Thyroid gland (tissue), 4 donors: ENCODE results near the gene RAB6B.

Experiments used
- POLR2A ChIP-seq, 2 donors: fragments of 450-650 bp; IDR thresholded peaks; one replicate each; pipeline ENCODE4 v1.6.1; 2017; ENCODE audit warnings: antibody characterized with exemption in 2 of 2, mild to moderate bottlenecking in 2 of 2, moderate library complexity in 1 of 2
- TF ChIP-seq, protein P1 (sequence below), 6 experiments: fragments of 200-600 bp in 3 of 6; fragments of 450-650 bp in 3 of 6; sonication (generic) in 3 of 6; IDR thresholded peaks; one replicate each; pipeline ENCODE4 v1.5.1; 2016 to 2019; ENCODE audit warnings: antibody characterized with exemption in 6 of 6, mild to moderate bottlenecking in 2 of 6, inconsistent platforms in 1 of 6, moderate library complexity in 1 of 6

DNA sequence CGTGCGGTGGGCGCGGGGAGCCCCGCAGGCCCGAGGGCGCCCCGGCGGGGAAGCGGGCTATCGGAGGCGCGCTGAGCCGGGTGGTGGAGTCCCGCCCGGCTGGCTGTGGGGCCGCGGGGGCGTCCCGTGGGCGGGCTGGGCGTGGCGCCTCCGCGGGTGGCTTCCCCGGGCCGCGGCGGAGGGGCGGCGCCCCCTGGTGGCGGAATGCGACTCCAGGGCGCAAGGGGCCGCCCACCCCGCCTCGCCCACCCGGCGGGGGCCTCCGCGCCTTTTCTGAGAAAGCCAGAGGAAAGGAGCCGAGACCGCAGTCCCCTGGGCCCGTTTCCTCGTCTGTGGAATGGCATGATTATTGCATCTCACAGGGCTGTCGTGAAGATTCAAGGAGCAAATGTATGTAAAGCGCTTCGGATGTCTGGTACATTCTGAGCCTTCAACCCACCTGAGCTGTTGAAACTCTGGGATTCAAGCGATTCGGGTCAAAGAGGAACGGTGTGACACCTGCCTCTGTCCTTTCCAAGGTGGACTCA lies 31.9 kb upstream of the RAB6B start:
- TF ChIP-seq, protein P1, sequence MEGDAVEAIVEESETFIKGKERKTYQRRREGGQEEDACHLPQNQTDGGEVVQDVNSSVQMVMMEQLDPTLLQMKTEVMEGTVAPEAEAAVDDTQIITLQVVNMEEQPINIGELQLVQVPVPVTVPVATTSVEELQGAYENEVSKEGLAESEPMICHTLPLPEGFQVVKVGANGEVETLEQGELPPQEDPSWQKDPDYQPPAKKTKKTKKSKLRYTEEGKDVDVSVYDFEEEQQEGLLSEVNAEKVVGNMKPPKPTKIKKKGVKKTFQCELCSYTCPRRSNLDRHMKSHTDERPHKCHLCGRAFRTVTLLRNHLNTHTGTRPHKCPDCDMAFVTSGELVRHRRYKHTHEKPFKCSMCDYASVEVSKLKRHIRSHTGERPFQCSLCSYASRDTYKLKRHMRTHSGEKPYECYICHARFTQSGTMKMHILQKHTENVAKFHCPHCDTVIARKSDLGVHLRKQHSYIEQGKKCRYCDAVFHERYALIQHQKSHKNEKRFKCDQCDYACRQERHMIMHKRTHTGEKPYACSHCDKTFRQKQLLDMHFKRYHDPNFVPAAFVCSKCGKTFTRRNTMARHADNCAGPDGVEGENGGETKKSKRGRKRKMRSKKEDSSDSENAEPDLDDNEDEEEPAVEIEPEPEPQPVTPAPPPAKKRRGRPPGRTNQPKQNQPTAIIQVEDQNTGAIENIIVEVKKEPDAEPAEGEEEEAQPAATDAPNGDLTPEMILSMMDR (IDR thresholded peaks at IDR 0.05): peak in 5 of 6 experiments; percentile 35 to 98 (median 82)
- TF ChIP-seq POLR2A (IDR thresholded peaks at IDR 0.05): no peak
